NCI-H1048 (cell line): ENCODE data around the gene TRIO.
"Not testable (repeated sequence)": the region's sequence is repeated elsewhere in the genome, so short reads cannot be mapped to it uniquely, and the experiment has no call there.

ENCODE experiments used
- DNase-seq: peaks from one replicate; lab custom pipeline; 2025; lab: John Stamatoyannopoulos, UW

The TRIO gene

GRCh38 chr5:14415024-14415697, 272.0 kb downstream of the TRIO start:
- DNase-seq, result no peak

GRCh38 chr5:14415698-14416074, 272.5 kb downstream of the TRIO start:
- DNase-seq, result no peak

- no peak for DNase-seq
Measured at GRCh38 chr5:14416621-14417275, 273.6 kb downstream of the TRIO start.

- DNase-seq, result no peak
Measured at GRCh38 chr5:14417276-14417730, 274.2 kb downstream of the TRIO start.

- no peak for DNase-seq
Measured at GRCh38 chr5:14417792-14418765, 274.9 kb downstream of the TRIO start.

GRCh38 chr5:14419686-14420085, 276.5 kb downstream of the TRIO start:
- no peak for DNase-seq

- DNase-seq, result no peak
Measured at GRCh38 chr5:14420101-14420811, 277.1 kb downstream of the TRIO start.

- DNase-seq, result no peak
Measured at GRCh38 chr5:14421851-14422250, 278.7 kb downstream of the TRIO start.

GRCh38 chr5:14424011-14424685, 281.0 kb downstream of the TRIO start:
- DNase-seq, result no peak

- DNase-seq, result no peak
Measured at GRCh38 chr5:14425559-14425958, 282.4 kb downstream of the TRIO start.

GRCh38 chr5:14426521-14426920, 283.4 kb downstream of the TRIO start:
- no peak for DNase-seq

GRCh38 chr5:14428302-14429081, 285.4 kb downstream of the TRIO start:
- DNase-seq, result no peak

GRCh38 chr5:14429101-14430050, 286.2 kb downstream of the TRIO start:
- DNase-seq, result no peak

GRCh38 chr5:14431534-14431933, 288.4 kb downstream of the TRIO start:
- no peak for DNase-seq

GRCh38 chr5:14432931-14433589, 289.9 kb downstream of the TRIO start:
- DNase-seq, result no peak

GRCh38 chr5:14435481-14435880, 292.3 kb downstream of the TRIO start:
- no peak for DNase-seq

GRCh38 chr5:14436122-14436521, 293.0 kb downstream of the TRIO start:
- not testable (repeated sequence) for DNase-seq

- no peak for DNase-seq
Measured at GRCh38 chr5:14436801-14437542, 293.8 kb downstream of the TRIO start.
